ENCODE data around the gene DSP. TPM values are rescaled to one million over a fixed set of nuclear protein-coding genes. Genes with fewer than 3 reads are reported as not detected.

DSP gene
- total and polyA plus RNA-seq, 2 of the 13 experiments (the other 11 are each of a cell fraction or from before 2014, with no cell fraction given), result 89.8 to 117 TPM

GRCh38 chr6:7550433-7550801 is 8.9 kb downstream of the DSP start (continued):
- TF ChIP-seq KLF16 (CRISPR knock-in tag; IDR thresholded peaks at IDR 0.05) (peak in 1 of 2 experiments; percentile 52; a peak in 1 of 4 replicates), ZNF883 (CRISPR knock-in tag; IDR thresholded peaks at IDR 0.05; ENCODE audit: not compliant biosample characterization) (no peak), MLXIP (CRISPR knock-in tag; IDR thresholded peaks at IDR 0.05; ENCODE audit: borderline replicate concordance) (no peak), KDM5A (IDR thresholded peaks at IDR 0.05; ENCODE audit: borderline replicate concordance, low read length) (peak; percentile 36; the same call in 1 of the 2 replicates), ZNF275 (CRISPR knock-in tag; IDR thresholded peaks at IDR 0.05; ENCODE audit: borderline replicate concordance) (no peak), PRDM15 (CRISPR knock-in tag; IDR thresholded peaks at IDR 0.05) (peak; percentile 99), ZNF138 (CRISPR knock-in tag; IDR thresholded peaks at IDR 0.05; ENCODE audit: low read depth) (no peak), PHF5A (CRISPR knock-in tag; IDR thresholded peaks at IDR 0.05; ENCODE audit: low read depth, unreplicated experiment) (no peak), ZNF296 (CRISPR knock-in tag; conservative IDR thresholded peaks at IDR 0.05) (no peak), PRMT3 (CRISPR knock-in tag; IDR thresholded peaks at IDR 0.05; ENCODE audit: borderline replicate concordance, low read depth) (no peak), ZNF577 (CRISPR knock-in tag; IDR thresholded peaks at IDR 0.05; ENCODE audit: borderline replicate concordance, low read depth) (no peak), ZKSCAN5 (CRISPR knock-in tag; IDR thresholded peaks at IDR 0.05) (no peak), RBAK (CRISPR knock-in tag; IDR thresholded peaks at IDR 0.05) (no peak), PCBP2 (optimal IDR thresholded peaks at IDR 0.05; ENCODE audit: low read depth, low read length, poor library complexity, severe bottlenecking) (no peak), KDM4B (CRISPR knock-in tag; IDR thresholded peaks at IDR 0.05) (no peak), ZNF329 (CRISPR knock-in tag; IDR thresholded peaks at IDR 0.05; ENCODE audit: low read depth) (no peak), ZBTB25 (CRISPR knock-in tag; IDR thresholded peaks at IDR 0.05) (peak; percentile 36; the same call in 1 of the 2 replicates), SIN3A (IDR thresholded peaks at IDR 0.05; ENCODE audit: borderline replicate concordance, low read depth, low read length) (0 out of 2 replicates have a peak, but pooled peaks have one; percentile 33), KLF13 (CRISPR knock-in tag; IDR thresholded peaks at IDR 0.05) (no peak), KLF11 (CRISPR knock-in tag; IDR thresholded peaks at IDR 0.05) (no peak), SP5 (CRISPR knock-in tag; IDR thresholded peaks at IDR 0.05; ENCODE audit: borderline replicate concordance, low read depth) (peak; percentile 34; the same call in 1 of the 2 replicates), SMAD3 (CRISPR knock-in tag; IDR thresholded peaks at IDR 0.05) (0 out of 2 replicates have a peak, but pooled peaks have one; percentile 23)
